ENCODE results near the gene NTF3.

NTF3 gene

DNA sequence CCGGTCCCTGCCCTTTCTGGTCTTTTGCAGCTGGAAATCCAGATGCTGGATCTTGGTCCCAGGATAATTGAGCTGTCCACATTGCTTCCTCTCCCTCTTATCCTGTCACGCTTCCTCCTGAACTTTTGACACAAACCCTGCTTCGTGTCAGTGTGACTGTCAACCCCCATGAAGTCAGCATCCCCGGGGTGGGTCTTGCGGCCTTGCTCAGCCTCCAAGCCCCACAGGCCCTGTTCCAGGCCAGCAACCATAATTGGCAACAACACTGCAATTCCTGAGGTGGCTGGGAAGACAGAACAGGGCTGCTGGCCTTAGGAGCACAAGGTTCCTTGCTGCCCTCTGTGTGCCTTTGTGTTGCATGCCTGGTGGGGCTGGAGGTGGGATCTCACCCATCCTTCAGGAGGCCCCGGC, 74.9 kb downstream of the NTF3 start:
- TF ChIP-seq CTCF (IDR thresholded peaks at IDR 0.05; ENCODE audit: low read depth, low read length, missing control alignments) = no peak

GRCh38 chr12:5507401-5507935, 75.6 kb downstream of the NTF3 start:
- no peak overlapping the region for H3K4me3 ChIP-seq (replicated peaks; ENCODE audit: low read depth, low read length)
- no peak for DNase-seq (ENCODE audit: extremely low read depth, low read depth)
- TF ChIP-seq CTCF (IDR thresholded peaks at IDR 0.05; ENCODE audit: low read depth, low read length, missing control alignments) = no peak

More for the DNA sequence above, 74.9 kb downstream of the NTF3 start:
- DNase-seq (ENCODE audit: extremely low read depth, low read depth) = no peak
- no peak overlapping the region for H3K4me3 ChIP-seq (replicated peaks; ENCODE audit: low read depth, low read length)

- no peak for DNase-seq (ENCODE audit: extremely low read depth, low read depth)
- no peak for TF ChIP-seq CTCF (IDR thresholded peaks at IDR 0.05; ENCODE audit: low read depth, low read length, missing control alignments)
- no peak overlapping the region for H3K4me3 ChIP-seq (replicated peaks; ENCODE audit: low read depth, low read length)
Observed at GRCh38 chr12:5507944-5508343, 76.0 kb downstream of the NTF3 start.

DNA sequence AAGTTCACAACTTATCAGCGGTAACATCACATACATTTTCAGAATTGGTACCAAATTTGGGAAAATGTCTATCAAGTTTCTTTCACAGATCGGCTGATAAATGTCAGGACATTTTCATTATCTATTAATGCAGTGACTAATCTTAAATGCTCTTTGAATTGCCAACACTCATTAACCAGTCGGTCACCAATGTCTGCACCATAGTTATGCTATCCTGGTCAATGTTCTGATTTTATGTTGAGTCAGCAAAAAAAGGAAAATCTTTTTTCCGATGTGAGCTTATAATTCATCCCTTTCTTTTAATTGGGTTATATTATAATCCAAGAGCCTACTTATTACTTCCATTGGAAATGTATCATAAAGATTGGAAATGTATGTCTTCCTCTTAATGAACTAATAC, 77.2 kb downstream of the NTF3 start:
- TF ChIP-seq CTCF (IDR thresholded peaks at IDR 0.05; ENCODE audit: low read depth, low read length, missing control alignments) = no peak

DNA sequence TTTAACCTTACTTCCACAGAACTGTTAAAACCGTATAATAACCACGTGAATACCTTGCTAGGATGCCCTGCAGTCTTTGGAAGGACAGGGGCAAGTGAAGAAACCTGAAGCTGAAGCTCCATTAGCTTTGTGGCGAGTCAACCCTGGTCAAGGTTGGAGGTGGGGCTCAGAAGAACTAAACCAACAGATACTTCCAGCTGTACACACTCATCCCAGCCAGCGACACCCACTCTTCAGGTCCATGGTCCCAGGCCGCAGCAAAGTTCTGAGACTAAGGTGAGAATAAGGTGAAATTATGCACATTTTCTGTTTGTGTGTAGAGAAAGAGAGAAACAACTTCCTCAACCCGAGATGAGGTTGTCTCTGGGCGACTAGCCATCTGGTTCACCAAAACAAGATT, 77.6 kb downstream of the NTF3 start:
- TF ChIP-seq CTCF (IDR thresholded peaks at IDR 0.05; ENCODE audit: low read depth, low read length, missing control alignments) = no peak
- H3K4me3 ChIP-seq (replicated peaks; ENCODE audit: low read depth, low read length) = no peak overlapping the region
- DNase-seq (ENCODE audit: extremely low read depth, low read depth) = no peak

More for the DNA sequence above, 77.2 kb downstream of the NTF3 start:
- DNase-seq (ENCODE audit: extremely low read depth, low read depth) = no peak
- H3K4me3 ChIP-seq (replicated peaks; ENCODE audit: low read depth, low read length) = no peak overlapping the region

- no peak overlapping the region for H3K4me3 ChIP-seq (replicated peaks; ENCODE audit: low read depth, low read length)
- no peak for TF ChIP-seq CTCF (IDR thresholded peaks at IDR 0.05; ENCODE audit: low read depth, low read length, missing control alignments)
- no peak for DNase-seq (ENCODE audit: extremely low read depth, low read depth)
Observed at GRCh38 chr12:5510251-5510805, 78.4 kb downstream of the NTF3 start.

- DNase-seq (ENCODE audit: extremely low read depth, low read depth) = no peak
- H3K4me3 ChIP-seq (replicated peaks; ENCODE audit: low read depth, low read length) = no peak overlapping the region
- TF ChIP-seq CTCF (IDR thresholded peaks at IDR 0.05; ENCODE audit: low read depth, low read length, missing control alignments) = no peak
Observed at GRCh38 chr12:5511256-5511643, 79.3 kb downstream of the NTF3 start.

Measured in HFF-Myc (cell line).